ENCODE measurements around the gene ERCC5. TPM values are rescaled to one million over a fixed set of nuclear protein-coding genes. Genes with fewer than 3 reads are reported as not detected.

ERCC5 gene
- total RNA-seq, 6 experiments from 2014 or later, result 54.1 to 64.4 (median 59.8) TPM

DNA sequence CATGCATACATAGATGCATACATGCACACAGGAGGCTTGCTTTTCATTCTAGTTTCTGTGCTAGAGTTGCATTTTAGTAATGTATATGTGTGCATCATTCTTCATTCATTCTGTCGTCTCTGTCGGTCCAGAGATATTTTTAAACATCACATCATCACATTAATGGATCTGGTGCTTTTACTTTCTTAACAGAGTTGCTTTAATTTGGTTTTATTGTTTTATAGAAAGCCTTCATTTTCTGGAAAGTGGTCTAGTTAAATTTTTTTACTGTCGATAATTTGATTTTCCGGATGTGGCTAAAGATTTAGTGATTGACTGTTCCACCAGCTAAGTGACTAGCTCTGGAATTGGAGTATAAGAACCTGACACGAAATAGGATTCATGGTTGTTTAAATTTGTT is 30.0 kb upstream of the ERCC5 start:
- Mint-ChIP-seq H3K4me1 (ENCODE audit: low read depth) (peaks cover 87% of the 10 kb centered on the region), H3K4me3 (no peak overlapping the region), H3K27ac (no peak overlapping the region), H3K9me3 (peaks cover 12% of the 10 kb centered on the region), H3K27me3 (ENCODE audit: insufficient read depth) (no peaks in the 10 kb centered on the region), H3K36me3 (ENCODE audit: low read depth) (peaks cover 60% of the 10 kb centered on the region)
- DNase-seq, result no peak
- TF ChIP-seq CTCF (IDR thresholded peaks at IDR 0.05), result no peak

DNA sequence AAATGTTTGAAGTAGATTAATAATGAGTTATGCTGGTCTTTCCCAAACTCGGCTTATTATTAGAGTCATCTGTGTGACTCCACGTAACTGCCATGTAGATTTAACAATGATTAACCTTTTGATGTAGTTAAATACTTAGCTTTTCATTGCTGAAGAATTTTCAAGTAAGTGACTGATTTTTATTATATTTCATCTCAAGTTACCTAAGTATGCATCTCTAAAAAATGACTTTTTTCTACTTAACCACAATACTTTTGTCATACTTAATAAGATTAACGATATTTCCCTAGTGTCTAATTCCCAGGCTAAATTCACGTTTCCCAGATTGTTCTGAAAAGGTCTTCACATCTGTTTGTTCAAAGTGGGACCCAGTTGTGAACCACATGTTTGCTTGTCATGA is 29.1 kb upstream of the ERCC5 start:
- Mint-ChIP-seq H3K4me1 (ENCODE audit: low read depth) (peaks cover 87% of the 10 kb centered on the region), H3K27me3 (ENCODE audit: insufficient read depth) (no peaks in the 10 kb centered on the region), H3K27ac (peak overlapping the region; percentile 26; the same call in 1 of the 2 replicates), H3K36me3 (ENCODE audit: low read depth) (peaks cover 51% of the 10 kb centered on the region), H3K4me3 (no peak overlapping the region), H3K9me3 (peaks cover 6% of the 10 kb centered on the region)
- TF ChIP-seq CTCF (IDR thresholded peaks at IDR 0.05), result no peak
- DNase-seq, result no peak

DNA sequence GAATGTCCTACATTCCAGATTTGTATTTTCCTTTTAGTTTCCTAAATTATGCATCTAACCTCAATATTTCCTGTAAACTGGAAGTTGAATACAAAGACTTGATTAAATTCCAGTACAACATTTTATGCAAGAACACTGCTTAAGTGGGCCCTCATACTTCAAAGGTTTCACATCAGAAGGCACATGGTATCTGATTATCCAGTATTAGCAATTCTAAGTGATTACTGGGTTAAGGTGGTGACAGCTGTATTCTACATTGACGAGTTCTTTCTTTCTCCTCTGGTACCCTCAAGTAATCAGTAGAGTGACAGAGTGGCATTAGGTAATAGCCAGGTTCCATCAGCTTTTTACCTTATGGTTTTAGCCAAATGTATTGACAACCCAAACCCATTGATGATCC is 28.6 kb upstream of the ERCC5 start:
- Mint-ChIP-seq H3K36me3 (ENCODE audit: low read depth) (peaks cover 51% of the 10 kb centered on the region), H3K4me1 (ENCODE audit: low read depth) (peaks cover 81% of the 10 kb centered on the region), H3K27me3 (ENCODE audit: insufficient read depth) (no peaks in the 10 kb centered on the region), H3K9me3 (peaks cover under 1% of the 10 kb centered on the region; the same call in 1 of the 2 replicates), H3K4me3 (no peak overlapping the region), H3K27ac (peak overlapping the region; percentile 26; the same call in 1 of the 2 replicates)
- no peak for TF ChIP-seq CTCF (IDR thresholded peaks at IDR 0.05)
- DNase-seq, result no peak

GRCh38 chr13:102817907-102818306 is 27.9 kb upstream of the ERCC5 start:
- TF ChIP-seq CTCF (IDR thresholded peaks at IDR 0.05), result no peak
- peaks cover 55% of the 10 kb centered on the region for H3K36me3 Mint-ChIP-seq (ENCODE audit: low read depth)
- H3K4me1 Mint-ChIP-seq (ENCODE audit: low read depth), result peaks cover 75% of the 10 kb centered on the region
- H3K9me3 Mint-ChIP-seq, result no peaks in the 10 kb centered on the region
- no peak overlapping the region; the same call in 1 of the 2 replicates for H3K4me3 Mint-ChIP-seq
- H3K27ac Mint-ChIP-seq, result peak overlapping the region; percentile 58
- no peaks in the 10 kb centered on the region for H3K27me3 Mint-ChIP-seq (ENCODE audit: insufficient read depth)
- no peak for DNase-seq

- peak overlapping the region; percentile 90 for H3K4me3 Mint-ChIP-seq
- peak overlapping the region; percentile 97 for H3K27ac Mint-ChIP-seq
These were observed 20.4 kb upstream of the ERCC5 start for GRCh38 chr13:102825400-102825799.

More at GRCh38 chr13:102825400-102825799, 20.4 kb upstream of the ERCC5 start:
- no peaks in the 10 kb centered on the region for H3K9me3 Mint-ChIP-seq
- H3K27me3 Mint-ChIP-seq (ENCODE audit: insufficient read depth), result no peaks in the 10 kb centered on the region
- H3K36me3 Mint-ChIP-seq (ENCODE audit: low read depth), result peaks cover 34% of the 10 kb centered on the region
- DNase-seq, result no peak
- H3K4me1 Mint-ChIP-seq (ENCODE audit: low read depth), result peaks cover 46% of the 10 kb centered on the region
- TF ChIP-seq CTCF (IDR thresholded peaks at IDR 0.05), result no peak

All from HFFc6 (cell line).